ENCODE data around the gene MCUB. TPM values are rescaled to one million over a fixed set of nuclear protein-coding genes. Genes with fewer than 3 reads are reported as not detected.
A peak's percentile ranks its signal among the peaks of the same experiment; 100 is the strongest.

Gene MCUB
- total and polyA plus RNA-seq, 8 donors: 0.88 to 6.5 (median 2.9) TPM

DNA sequence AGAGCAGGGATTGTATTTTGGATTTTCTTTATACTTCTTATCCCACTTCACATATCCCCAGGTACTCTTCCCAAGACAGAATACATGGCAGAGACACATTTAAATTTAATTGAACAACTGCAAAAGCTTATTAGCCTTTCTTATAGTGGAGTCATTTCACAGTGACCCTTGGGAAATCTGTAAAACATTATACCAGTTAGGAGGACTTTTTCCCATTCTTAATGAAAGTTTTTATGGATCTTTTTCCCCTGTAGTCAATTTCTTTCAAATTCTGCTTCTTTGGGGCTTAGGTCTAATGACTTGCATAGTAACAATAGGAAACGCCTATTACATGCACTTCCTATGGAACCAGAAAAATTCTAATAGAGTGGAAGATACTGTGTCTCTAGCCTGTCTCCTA, 14.6 kb upstream of the MCUB start:
- WGBS, 2 donors: 96 to 98% methylated on average over 1 of the region's 1 CpG
- H3K4me1 ChIP-seq: no peaks in the 10 kb centered on the region
- H3K36me3 ChIP-seq: peaks cover 0 to 8% (median 0%) of the 10 kb centered on the region in 3 donors
- no peak overlapping the region for H3K27ac ChIP-seq
- no peaks in the 10 kb centered on the region for H3K9me3 ChIP-seq
- TF ChIP-seq, protein P1, sequence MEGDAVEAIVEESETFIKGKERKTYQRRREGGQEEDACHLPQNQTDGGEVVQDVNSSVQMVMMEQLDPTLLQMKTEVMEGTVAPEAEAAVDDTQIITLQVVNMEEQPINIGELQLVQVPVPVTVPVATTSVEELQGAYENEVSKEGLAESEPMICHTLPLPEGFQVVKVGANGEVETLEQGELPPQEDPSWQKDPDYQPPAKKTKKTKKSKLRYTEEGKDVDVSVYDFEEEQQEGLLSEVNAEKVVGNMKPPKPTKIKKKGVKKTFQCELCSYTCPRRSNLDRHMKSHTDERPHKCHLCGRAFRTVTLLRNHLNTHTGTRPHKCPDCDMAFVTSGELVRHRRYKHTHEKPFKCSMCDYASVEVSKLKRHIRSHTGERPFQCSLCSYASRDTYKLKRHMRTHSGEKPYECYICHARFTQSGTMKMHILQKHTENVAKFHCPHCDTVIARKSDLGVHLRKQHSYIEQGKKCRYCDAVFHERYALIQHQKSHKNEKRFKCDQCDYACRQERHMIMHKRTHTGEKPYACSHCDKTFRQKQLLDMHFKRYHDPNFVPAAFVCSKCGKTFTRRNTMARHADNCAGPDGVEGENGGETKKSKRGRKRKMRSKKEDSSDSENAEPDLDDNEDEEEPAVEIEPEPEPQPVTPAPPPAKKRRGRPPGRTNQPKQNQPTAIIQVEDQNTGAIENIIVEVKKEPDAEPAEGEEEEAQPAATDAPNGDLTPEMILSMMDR (IDR thresholded peaks at IDR 0.05): no peak
- FAIRE-seq (no peak), ATAC-seq (no peak), DNase-seq (no peak)
- H3K4me3 ChIP-seq: no peak overlapping the region
- H3K27me3 ChIP-seq: no peaks in the 10 kb centered on the region
- intact Hi-C loops (cut with DNase I): no loop called here

DNA sequence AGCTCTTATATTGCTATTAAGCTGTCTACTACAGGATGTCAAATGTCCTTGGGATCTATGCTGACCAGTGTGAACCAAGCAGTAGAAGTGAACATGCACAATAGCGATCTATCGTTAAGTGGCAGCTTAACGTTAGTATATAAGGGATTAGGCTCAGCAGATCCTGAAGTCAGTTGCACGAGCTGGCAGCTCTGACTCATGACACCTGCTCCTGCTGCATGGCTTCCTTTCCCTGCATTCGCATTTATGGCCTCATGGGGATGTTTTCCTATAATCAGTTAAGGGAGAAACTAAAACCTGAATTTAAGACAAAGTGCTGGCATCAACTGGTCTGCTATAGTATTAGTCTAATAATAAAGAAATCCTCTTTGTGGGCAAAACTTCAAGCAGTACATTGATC, 12.7 kb upstream of the MCUB start:
- Histone ChIP-seq H3K9me3 (no peaks in the 10 kb centered on the region), H3K27ac (no peak overlapping the region), H3K4me1 (no peaks in the 10 kb centered on the region), H3K36me3 (no peaks in the 10 kb centered on the region), H3K27me3 (no peaks in the 10 kb centered on the region), H3K4me3 (no peak overlapping the region)
- intact Hi-C loops (cut with DNase I): no loop called here
- DNase-seq: no peak
- WGBS, 2 donors: 88 to 92% methylated on average over 5 of the region's 5 CpGs
- TF ChIP-seq, protein P1 (IDR thresholded peaks at IDR 0.05): no peak
- no peak for ATAC-seq
- no peak for FAIRE-seq

DNA sequence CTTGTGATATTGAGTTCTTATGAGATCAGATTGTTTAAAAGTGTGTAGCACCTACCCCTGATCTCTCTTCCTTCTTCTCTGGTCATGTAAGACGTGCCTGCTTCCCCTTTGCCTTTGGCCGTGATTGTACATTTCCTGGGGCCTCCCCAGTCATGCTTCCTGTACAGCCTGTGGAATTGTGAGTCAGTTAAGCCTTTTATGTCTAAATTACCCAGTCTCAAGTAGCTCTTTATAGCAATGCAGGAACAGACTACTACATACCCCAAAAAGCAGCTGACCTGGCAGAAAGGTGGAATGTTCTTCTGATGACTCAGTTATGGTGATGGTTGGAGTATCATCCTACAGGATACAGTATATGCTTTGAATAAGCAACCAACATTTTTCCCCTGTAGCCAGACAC, 11.4 kb upstream of the MCUB start:
- WGBS, 2 donors: 86 to 87% methylated on average over 2 of the region's 2 CpGs

DNA sequence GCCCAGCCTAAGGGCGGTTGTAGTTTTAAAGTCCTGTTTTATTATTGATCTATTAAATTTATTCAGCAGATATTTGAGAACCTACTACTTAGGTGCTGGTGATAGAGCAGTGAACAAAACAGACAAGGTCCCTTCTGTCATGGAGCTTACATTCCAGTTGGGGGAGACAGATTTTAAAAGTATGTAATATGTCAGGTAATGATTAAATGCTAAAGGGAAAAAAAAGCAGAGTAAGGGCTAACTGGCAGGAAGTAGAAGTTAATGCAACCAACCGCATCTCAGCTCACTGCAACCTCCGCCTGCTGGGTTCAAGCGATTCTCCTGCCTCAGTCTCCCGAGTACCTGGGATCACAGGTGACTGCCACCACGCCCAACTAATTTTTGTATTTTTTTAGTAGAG, 7.8 kb upstream of the MCUB start:
- intact Hi-C loops (cut with DNase I): no loop called here
- DNase-seq (no peak), ATAC-seq (no peak), FAIRE-seq (no peak)
- 95 to 98% methylated on average over 6 of the region's 6 CpGs for WGBS, 2 donors
- Histone ChIP-seq H3K4me3 (no peak overlapping the region), H3K36me3 (no peaks in the 10 kb centered on the region), H3K27ac (no peak overlapping the region), H3K9me3 (no peaks in the 10 kb centered on the region), H3K27me3 (no peaks in the 10 kb centered on the region), H3K4me1 (no peaks in the 10 kb centered on the region)
- TF ChIP-seq, protein P1 (IDR thresholded peaks at IDR 0.05): no peak

More for the DNA sequence above, 11.4 kb upstream of the MCUB start:
- intact Hi-C loops (cut with DNase I): no loop called here
- TF ChIP-seq, protein P1 (IDR thresholded peaks at IDR 0.05): no peak
- ATAC-seq (peak in 2 of 4 donors; percentile 52 to 53), DNase-seq (no peak), FAIRE-seq (no peak)
- H3K9me3 ChIP-seq: no peaks in the 10 kb centered on the region
- no peaks in the 10 kb centered on the region for H3K27me3 ChIP-seq
- no peaks in the 10 kb centered on the region for H3K36me3 ChIP-seq
- H3K4me3 ChIP-seq: no peak overlapping the region
- H3K27ac ChIP-seq: peak overlapping the region in 1 of 4 donors; percentile 28
- no peaks in the 10 kb centered on the region for H3K4me1 ChIP-seq

DNA sequence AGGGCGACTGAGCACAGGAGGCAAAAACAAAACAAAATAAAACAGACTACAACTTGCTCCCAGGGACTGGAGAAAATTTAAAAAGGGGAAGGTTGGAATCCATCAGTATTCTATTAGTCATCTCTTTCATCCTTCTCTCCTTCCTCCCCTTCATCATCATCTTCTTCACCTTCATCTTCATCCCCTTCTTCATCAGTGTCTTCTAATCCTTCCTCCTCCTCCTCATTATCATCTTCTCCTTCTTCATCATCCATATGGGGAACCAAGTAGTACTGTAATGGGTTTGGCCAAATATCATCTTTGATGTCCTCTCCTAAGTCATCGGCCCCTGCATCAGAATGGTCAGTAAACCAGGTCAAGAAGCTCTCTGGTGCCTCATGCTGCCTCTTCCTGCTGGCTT, 6.9 kb upstream of the MCUB start:
- Histone ChIP-seq H3K27me3 (no peaks in the 10 kb centered on the region), H3K27ac (no peak overlapping the region), H3K36me3 (no peaks in the 10 kb centered on the region), H3K9me3 (no peaks in the 10 kb centered on the region), H3K4me3 (no peak overlapping the region), H3K4me1 (no peaks in the 10 kb centered on the region)
- intact Hi-C loops (cut with DNase I): no loop called here
- ATAC-seq (no peak), DNase-seq (no peak), FAIRE-seq (no peak)
- TF ChIP-seq, protein P1 (IDR thresholded peaks at IDR 0.05): no peak
- 87 to 94% methylated on average over 2 of the region's 2 CpGs for WGBS, 2 donors
